Activated CD4-positive, alpha-beta T cell treated with anti-CD3 and anti-CD28 coated beads for 36 hours (primary cell): Measurements from ENCODE around the gene PITPNC1. TPM values are rescaled to one million over a fixed set of nuclear protein-coding genes. Genes with fewer than 3 reads are reported as not detected.
"Not testable (repeated sequence)": the region's sequence is repeated elsewhere in the genome, so short reads cannot be mapped to it uniquely, and the experiment has no call there.

ENCODE experiments used
- ATAC-seq: fragments of 200-7000 bp; cut with Tn5 transposase; one replicate; pipeline ENCODE4 v1.10.0; 2021; ENCODE audit warnings: mild to moderate bottlenecking, moderate library complexity
- CTCF ChIA-PET: fragments of 350-600 bp; sonication (Branson Sonifier 250); formaldehyde crosslinking; loops from one replicate; lab custom pipeline; 2021; ENCODE audit warnings: antibody characterized with exemption; lab: Charles Lee
- POLR2A ChIA-PET: fragments of 350-600 bp; sonication (Branson Sonifier 250); formaldehyde crosslinking; loops from one replicate; lab custom pipeline; 2021; ENCODE audit warnings: antibody characterized with exemption, inconsistent platforms; lab: Charles Lee
- DNase-seq: peaks from one replicate; pipeline ENCODE4 v3.0.0-alpha.2; 2020
- H3K27ac Mint-ChIP-seq: one replicate; pipeline ENCODE4 v1.8.0; 2021; ENCODE audit warnings: mixed read lengths
- H3K27me3 Mint-ChIP-seq: one replicate; pipeline ENCODE4 v1.8.0; 2021; ENCODE audit warnings: mixed read lengths
- H3K36me3 Mint-ChIP-seq: one replicate; pipeline ENCODE4 v1.8.0; 2021; ENCODE audit warnings: low read depth, mixed read lengths
- H3K4me1 Mint-ChIP-seq: one replicate; pipeline ENCODE4 v1.8.0; 2021; ENCODE audit warnings: mixed read lengths
- H3K4me3 Mint-ChIP-seq: one replicate; pipeline ENCODE4 v1.8.0; 2021; ENCODE audit warnings: mild to moderate bottlenecking, moderate library complexity, mixed read lengths
- H3K9me3 Mint-ChIP-seq: one replicate; pipeline ENCODE4 v1.8.0; 2021; ENCODE audit warnings: low read depth, mixed read lengths
- intact Hi-C, 2 experiments: fragments of 100-400 bp; cut with DNase I in 1 of 2; cut with micrococcal nuclease in 1 of 2; formaldehyde crosslinking; loops; one replicate each; pipeline versions ENCODE4 v1.14.2 to v1.15.1; 2022 to 2024; cut with DNase I, micrococcal nuclease
- total RNA-seq, 2 experiments: library from RNA; stranded (reverse); gene quantifications; one replicate each; pipeline ENCODE4 v1.2.3, GENCODE V29; 2021

Gene PITPNC1
- total RNA-seq, 2 experiments from 2014 or later, result 41.6 to 56.3 TPM

DNA sequence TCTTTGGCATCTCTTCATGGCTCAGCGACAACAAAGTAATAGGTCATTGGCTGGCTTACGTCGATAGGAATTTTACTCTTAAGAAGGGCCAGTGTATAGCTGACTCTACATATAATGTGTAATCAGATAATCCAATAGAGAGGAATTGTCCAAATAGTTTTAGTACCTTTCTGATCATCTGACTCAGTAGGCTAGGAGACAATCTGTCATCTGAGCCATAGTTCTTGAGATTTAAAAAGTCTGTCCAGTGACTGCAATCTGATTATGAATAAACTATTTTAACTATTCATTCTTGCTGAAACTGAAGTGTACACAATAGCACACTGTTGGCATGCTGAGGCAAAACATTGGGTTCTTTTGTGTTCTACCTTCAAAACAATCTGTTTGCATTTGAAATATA is 319.3 kb downstream of the PITPNC1 start:
- Mint-ChIP-seq H3K9me3 (no peaks in the 10 kb centered on the region), H3K27me3 (no peaks in the 10 kb centered on the region), H3K4me3 (no peak overlapping the region), H3K27ac (no peak overlapping the region), H3K36me3 (peaks cover 3% of the 10 kb centered on the region), H3K4me1 (no peaks in the 10 kb centered on the region)
- CTCF ChIA-PET, result interaction anchor here (0.7 kb wide), 1 partner anchor 317 kb away, joined by 3 read pairs; no protein-coding TSS in a partner anchor
- no peak for DNase-seq
- POLR2A ChIA-PET, result no interaction called here
- ATAC-seq, result no peak
- intact Hi-C loops, result no loop called here

DNA sequence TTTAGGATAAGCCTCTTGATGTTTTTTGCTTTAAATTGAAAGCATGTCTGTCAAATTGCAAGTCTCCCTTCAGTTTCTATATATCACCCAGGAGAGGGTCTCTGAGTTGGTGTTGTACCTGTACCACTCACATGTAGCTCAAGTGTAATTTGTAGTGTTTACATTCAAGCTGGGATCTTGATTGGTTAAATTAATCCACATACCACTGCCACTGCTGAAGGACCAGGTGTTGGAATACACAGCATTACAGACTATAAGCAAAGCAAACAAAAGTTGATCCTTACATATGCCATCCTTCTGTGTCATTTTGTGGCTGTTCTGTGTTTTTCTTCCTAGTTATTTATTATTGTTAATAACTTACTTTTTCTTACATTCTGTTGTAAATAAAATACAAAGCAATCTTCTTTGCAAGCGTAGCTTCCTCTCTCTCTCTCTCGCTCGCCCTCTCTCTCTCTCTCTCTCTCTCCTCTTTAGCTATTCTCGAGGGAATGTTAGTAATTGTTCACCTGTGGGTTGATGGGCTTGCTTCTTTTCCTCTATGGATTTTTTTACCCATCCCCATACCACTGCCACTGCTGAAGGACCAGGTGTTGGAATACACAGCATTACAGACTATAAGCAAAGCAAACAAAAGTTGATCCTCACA is 319.9 kb downstream of the PITPNC1 start:
- ChIA-PET POLR2A (no interaction called here), CTCF (interaction anchor here (0.6 to 0.7 kb wide), 2 partner anchors 11 to 318 kb away, joined by 3 read pairs; no protein-coding TSS in a partner anchor)
- no peaks in the 10 kb centered on the region for H3K4me1 Mint-ChIP-seq
- peaks cover 3% of the 10 kb centered on the region for H3K36me3 Mint-ChIP-seq
- ATAC-seq, result no peak
- no peaks in the 10 kb centered on the region for H3K9me3 Mint-ChIP-seq
- no peaks in the 10 kb centered on the region for H3K27me3 Mint-ChIP-seq
- H3K4me3 Mint-ChIP-seq, result no peak overlapping the region
- H3K27ac Mint-ChIP-seq, result no peak overlapping the region
- DNase-seq, result no peak
- intact Hi-C loops, result no loop called here

DNA sequence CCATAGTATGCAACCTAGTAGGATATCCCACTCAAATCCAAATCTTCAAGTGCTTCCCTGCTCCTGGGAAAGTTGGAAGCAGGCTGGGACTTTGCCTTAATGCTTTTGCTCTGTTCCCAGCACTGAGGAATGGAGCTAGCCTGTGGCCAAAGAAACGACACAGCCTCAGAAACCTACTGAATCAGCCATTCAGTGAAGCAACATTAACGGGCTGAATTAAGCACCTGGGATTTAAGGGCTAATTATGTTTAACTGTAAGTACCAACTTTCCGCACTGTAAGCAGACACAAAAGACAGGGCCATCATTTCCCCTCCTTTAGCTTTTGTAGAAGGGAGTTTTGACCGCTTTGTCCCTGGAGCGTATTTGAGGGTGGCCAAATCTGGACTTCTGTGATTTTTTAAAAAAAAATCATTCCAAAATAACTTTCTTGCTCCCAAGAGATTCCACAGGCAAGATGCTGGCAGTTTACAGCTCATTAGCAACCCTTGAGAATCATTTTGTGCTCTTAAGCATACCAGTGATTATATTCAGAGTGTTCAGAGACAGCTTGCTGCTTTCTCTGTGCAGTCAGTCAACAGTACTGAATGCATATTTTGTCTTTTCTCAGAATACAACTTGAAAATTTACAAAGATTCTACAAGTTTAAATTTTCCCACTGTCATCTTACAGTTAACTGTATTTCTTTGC is 323.1 kb downstream of the PITPNC1 start:
- H3K9me3 Mint-ChIP-seq, result no peaks in the 10 kb centered on the region
- H3K4me3 Mint-ChIP-seq, result no peak overlapping the region
- POLR2A ChIA-PET, result no interaction called here
- CTCF ChIA-PET, result interaction anchor here (0.7 to 2.2 kb wide), 4 partner anchors 9 to 326 kb away, joined by 3 to 8 read pairs (median 4); no protein-coding TSS in a partner anchor
- no peaks in the 10 kb centered on the region for H3K27me3 Mint-ChIP-seq
- ATAC-seq (no peak), DNase-seq (no peak)
- intact Hi-C loops, result no loop called here
- H3K4me1 Mint-ChIP-seq, result no peaks in the 10 kb centered on the region
- H3K36me3 Mint-ChIP-seq, result no peaks in the 10 kb centered on the region
- no peak overlapping the region for H3K27ac Mint-ChIP-seq

DNA sequence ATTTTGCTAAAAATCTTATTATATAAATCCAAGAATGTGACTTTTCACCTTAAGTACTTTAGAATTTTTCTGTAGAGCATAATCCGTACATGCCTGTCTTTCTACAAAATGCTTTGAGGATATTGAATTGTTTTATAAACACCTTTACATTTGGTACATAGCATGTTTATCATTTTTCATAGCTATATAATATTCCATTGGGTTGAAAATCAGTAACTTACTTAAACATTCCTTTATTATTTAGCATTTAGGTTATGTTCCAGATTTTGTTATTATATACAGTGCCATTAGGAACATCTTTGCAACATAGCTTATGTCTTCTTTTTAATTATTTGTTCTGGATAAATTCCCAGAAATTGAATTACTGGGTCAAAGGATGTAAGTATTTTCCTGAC is 323.6 kb downstream of the PITPNC1 start:
- ATAC-seq, result no peak
- Mint-ChIP-seq H3K27ac (no peak overlapping the region), H3K4me3 (no peak overlapping the region), H3K36me3 (no peaks in the 10 kb centered on the region), H3K27me3 (no peaks in the 10 kb centered on the region), H3K9me3 (no peaks in the 10 kb centered on the region), H3K4me1 (no peaks in the 10 kb centered on the region)
- DNase-seq, result no peak
- ChIA-PET POLR2A (no interaction called here), CTCF (interaction anchor here (0.5 to 1.4 kb wide), 3 partner anchors 9 to 616 kb away, joined by 3 to 4 read pairs (median 3); no protein-coding TSS in a partner anchor)
- intact Hi-C loops, result no loop called here

DNA sequence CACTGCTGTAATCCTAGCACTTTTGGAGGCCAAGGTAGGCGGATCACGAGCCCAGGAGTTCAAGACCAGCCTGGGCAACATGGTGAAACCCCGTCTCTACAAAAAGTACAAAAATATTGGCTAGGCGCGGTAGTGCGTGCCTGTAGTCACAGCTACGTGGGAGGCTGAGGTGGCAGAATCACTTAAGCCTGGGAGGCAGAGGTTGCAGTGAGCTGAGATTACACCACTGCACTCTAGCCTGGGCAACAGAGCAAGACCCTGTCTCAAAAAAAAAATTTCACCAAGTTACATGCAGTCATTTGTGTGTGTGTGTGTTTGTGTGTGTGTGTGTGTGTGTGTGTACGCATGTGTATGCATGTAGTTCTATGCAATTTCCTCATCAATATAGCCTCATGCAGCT is 325.8 kb downstream of the PITPNC1 start:
- H3K27ac Mint-ChIP-seq, H3K9me3 Mint-ChIP-seq, POLR2A ChIA-PET, H3K27me3 Mint-ChIP-seq, intact Hi-C loops, H3K4me1 Mint-ChIP-seq, H3K36me3 Mint-ChIP-seq, CTCF ChIA-PET, DNase-seq, H3K4me3 Mint-ChIP-seq, ATAC-seq: not testable (repeated sequence)

DNA sequence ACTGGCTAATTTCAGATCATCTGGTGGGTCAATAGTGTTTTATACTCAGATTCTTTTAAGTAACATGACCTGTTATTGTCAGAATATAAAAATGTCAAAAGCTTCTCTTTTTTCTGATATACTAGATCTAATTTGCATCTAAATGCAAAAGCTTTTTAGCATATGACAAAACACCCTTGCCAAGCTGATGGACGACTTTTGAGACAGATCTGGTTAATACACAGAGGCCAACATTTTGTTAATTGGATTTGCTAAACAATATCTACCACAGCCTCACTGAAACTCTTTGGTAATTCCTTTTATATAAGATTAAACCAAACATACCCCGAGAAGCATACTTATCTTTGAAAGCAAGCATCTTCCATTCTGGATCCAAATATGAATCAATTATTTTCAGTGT is 330.4 kb downstream of the PITPNC1 start:
- no peak overlapping the region for H3K27ac Mint-ChIP-seq
- no peaks in the 10 kb centered on the region for H3K4me1 Mint-ChIP-seq
- H3K27me3 Mint-ChIP-seq, result peaks cover 3% of the 10 kb centered on the region
- H3K36me3 Mint-ChIP-seq, result no peaks in the 10 kb centered on the region
- ChIA-PET POLR2A (no interaction called here), CTCF (interaction anchor here (0.7 kb wide), 1 partner anchor 44 kb away, joined by 3 read pairs; no protein-coding TSS in a partner anchor)
- H3K9me3 Mint-ChIP-seq, result no peaks in the 10 kb centered on the region
- DNase-seq (no peak), ATAC-seq (no peak)
- intact Hi-C loops, result no loop called here
- no peak overlapping the region for H3K4me3 Mint-ChIP-seq

DNA sequence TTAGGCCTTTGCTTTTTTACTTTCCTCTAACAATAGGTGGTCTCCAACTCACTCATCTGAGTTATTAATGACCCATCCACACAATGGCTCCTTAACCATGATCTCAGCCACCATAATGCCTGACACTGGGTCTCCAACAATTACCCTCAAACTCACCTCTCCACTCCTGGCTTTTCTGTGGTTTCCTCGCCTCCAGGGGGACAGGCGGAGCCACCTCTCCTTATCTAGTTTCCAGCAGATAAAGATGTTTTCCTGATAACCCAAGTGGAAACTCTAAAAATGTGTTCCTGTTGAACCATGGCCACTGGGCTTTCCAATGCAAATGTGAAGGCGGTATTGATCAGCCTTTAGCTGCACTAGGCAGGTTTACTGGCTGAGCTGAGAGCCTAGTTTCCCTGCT is 331.3 kb downstream of the PITPNC1 start:
- ChIA-PET CTCF (interaction anchor here (1.5 kb wide), 1 partner anchor 9 kb away, joined by 5 read pairs; the partner anchor contains the start of gene NOL11), POLR2A (no interaction called here)
- ATAC-seq (no peak), DNase-seq (no peak)
- Mint-ChIP-seq H3K27me3 (peaks cover 3% of the 10 kb centered on the region), H3K27ac (no peak overlapping the region), H3K9me3 (no peaks in the 10 kb centered on the region), H3K36me3 (no peaks in the 10 kb centered on the region), H3K4me1 (no peaks in the 10 kb centered on the region), H3K4me3 (no peak overlapping the region)
- intact Hi-C loops, result no loop called here

DNA sequence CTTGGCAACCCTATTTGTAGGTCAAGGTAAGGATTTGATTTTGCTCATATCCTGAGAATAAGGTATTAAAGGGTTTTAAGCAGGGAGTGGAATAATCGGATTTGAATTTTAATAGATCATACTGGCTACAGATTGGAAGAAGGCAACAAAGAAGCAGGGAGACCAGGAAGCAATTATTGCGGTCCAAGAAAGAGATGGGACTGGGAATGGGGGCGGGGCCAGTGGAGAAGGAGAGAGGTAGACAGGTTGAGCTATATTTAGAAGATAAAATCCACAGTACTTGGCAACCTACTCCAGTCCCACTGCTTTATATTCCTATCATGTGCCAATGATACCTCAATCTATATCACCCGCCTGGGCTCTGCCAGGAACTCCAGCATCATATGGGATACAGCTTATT is 334.8 kb downstream of the PITPNC1 start:
- intact Hi-C loops, result loop anchor here in 1 of 2 experiments (10.0 kb wide), 1 partner anchor 323 kb away; the partner anchor contains the start of gene KPNA2
- no peak overlapping the region for H3K27ac Mint-ChIP-seq
- ChIA-PET CTCF (interaction anchor here (1.0 kb wide), 1 partner anchor 22 kb away, joined by 3 read pairs; no protein-coding TSS in a partner anchor), POLR2A (no interaction called here)
- H3K36me3 Mint-ChIP-seq, result no peaks in the 10 kb centered on the region
- H3K4me1 Mint-ChIP-seq, result peaks cover 5% of the 10 kb centered on the region
- ATAC-seq, result no peak
- no peak overlapping the region for H3K4me3 Mint-ChIP-seq
- no peak for DNase-seq
- peaks cover 3% of the 10 kb centered on the region for H3K27me3 Mint-ChIP-seq
- no peaks in the 10 kb centered on the region for H3K9me3 Mint-ChIP-seq

DNA sequence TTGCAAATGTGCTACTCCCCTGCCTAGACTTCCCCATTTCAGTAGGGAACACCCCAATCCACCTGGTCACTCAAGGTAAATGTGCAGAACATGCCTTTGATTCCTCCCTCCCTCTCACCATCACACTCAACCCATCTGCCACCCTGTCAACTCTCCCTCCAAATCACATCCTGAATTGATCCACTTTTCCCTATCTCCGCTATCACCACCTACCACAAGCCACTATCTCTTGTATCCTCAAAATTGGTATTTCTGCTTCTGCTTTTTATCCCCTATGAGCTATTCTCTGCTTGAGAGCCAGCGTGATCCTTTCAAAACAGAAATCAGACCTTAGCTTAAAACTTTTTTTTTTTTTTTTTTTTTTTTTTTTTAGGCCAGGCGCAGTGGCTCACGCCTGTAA is 335.3 kb downstream of the PITPNC1 start:
- no peaks in the 10 kb centered on the region for H3K36me3 Mint-ChIP-seq
- no peak overlapping the region for H3K4me3 Mint-ChIP-seq
- ChIA-PET CTCF (interaction anchor here (0.6 to 1.0 kb wide), 2 partner anchors 25 to 61 kb away, joined by 3 read pairs; no protein-coding TSS in a partner anchor), POLR2A (no interaction called here)
- H3K4me1 Mint-ChIP-seq, result peaks cover 8% of the 10 kb centered on the region
- peaks cover 3% of the 10 kb centered on the region for H3K27me3 Mint-ChIP-seq
- intact Hi-C loops, result loop anchor here in 1 of 2 experiments (10.0 kb wide), 1 partner anchor 322 kb away; the partner anchor contains the start of gene KPNA2
- ATAC-seq, result no peak
- no peaks in the 10 kb centered on the region for H3K9me3 Mint-ChIP-seq
- no peak for DNase-seq
- H3K27ac Mint-ChIP-seq, result no peak overlapping the region

DNA sequence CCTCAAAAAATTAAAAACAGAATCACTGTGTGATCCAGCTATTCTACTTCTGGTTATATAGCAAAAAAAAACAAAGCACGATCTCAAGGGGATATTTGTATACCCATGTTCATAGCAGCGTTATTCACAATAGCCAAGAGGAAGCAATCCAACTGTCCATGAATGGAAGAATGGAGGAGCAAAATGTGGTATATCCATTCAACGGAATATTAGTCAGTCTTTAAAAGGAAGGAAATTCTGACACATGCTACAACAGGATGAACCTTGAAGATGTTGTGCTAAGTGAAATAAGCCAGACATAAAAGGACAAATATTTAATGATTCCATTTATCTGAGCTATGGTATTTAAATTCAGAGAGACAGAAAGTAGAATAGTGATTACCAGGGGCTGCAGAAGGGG is 336.1 kb downstream of the PITPNC1 start:
- ATAC-seq (no peak), DNase-seq (no peak)
- intact Hi-C loops, result loop anchor here in 1 of 2 experiments (10.0 kb wide), 1 partner anchor 322 kb away; the partner anchor contains the start of gene KPNA2
- Mint-ChIP-seq H3K27ac (no peak overlapping the region), H3K36me3 (peaks cover 4% of the 10 kb centered on the region), H3K4me1 (peaks cover 8% of the 10 kb centered on the region), H3K27me3 (peaks cover 3% of the 10 kb centered on the region), H3K4me3 (no peak overlapping the region), H3K9me3 (no peaks in the 10 kb centered on the region)
- POLR2A ChIA-PET, result no interaction called here
- CTCF ChIA-PET, result interaction anchor here (0.6 to 1.2 kb wide), 4 partner anchors 15 to 69 kb away, joined by 3 to 4 read pairs (median 4); no protein-coding TSS in a partner anchor

DNA sequence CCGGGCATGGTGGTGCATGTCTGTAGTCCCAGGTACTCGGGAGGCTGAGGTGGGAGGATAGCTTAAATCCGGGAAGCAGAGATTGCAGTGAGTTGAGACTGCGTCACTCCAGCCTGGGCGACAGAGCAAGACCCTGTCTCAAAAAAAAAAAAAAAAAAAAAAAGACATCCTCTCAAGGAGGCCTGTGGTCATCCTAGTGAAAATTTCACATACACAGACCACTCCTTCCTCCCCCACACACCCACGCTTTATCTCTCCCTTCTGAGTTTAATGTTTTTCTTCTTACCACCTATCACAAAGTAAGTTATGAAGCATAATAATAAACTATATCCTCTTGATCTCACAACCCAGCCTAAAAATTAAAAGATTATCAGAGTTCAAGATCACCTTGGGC is 339.3 kb downstream of the PITPNC1 start:
- peaks cover 19% of the 10 kb centered on the region for H3K4me1 Mint-ChIP-seq
- CTCF ChIA-PET, result interaction anchor here (1.6 to 1.7 kb wide), 2 partner anchors 343 to 354 kb away, joined by 4 to 6 read pairs; no protein-coding TSS in a partner anchor
- peak overlapping the region; percentile 88 for H3K4me3 Mint-ChIP-seq

More for the DNA sequence above, 339.3 kb downstream of the PITPNC1 start:
- no peaks in the 10 kb centered on the region for H3K9me3 Mint-ChIP-seq
- peaks cover 3% of the 10 kb centered on the region for H3K27me3 Mint-ChIP-seq
- peaks cover 18% of the 10 kb centered on the region for H3K36me3 Mint-ChIP-seq
- intact Hi-C loops, result loop anchor here (2.0 to 10.0 kb wide), 6 partner anchors 111 to 796 kb away; partner anchors contain the start of genes BPTF (in 1 of the 2), HELZ (in 1 of the 2), KPNA2 (in 1 of the 2) and PRKAR1A (in 1 of the 2)
- ATAC-seq (no peak), DNase-seq (no peak)
- H3K27ac Mint-ChIP-seq, result peak overlapping the region; percentile 98
- POLR2A ChIA-PET, result no interaction called here
